GM19438 (cell line): ENCODE measurements around the gene SLC26A2.

Experiments used
- ATAC-seq: cut with Tn5 transposase; IDR thresholded peaks from one replicate; pipeline ENCODE4 v1.9.1; 2021; ENCODE audit warnings: low read depth; ENCODE audit not compliant: unreplicated experiment

SLC26A2 gene

GRCh38 chr5:149959406-149960236 is 937 bp upstream of the SLC26A2 start:
- no peak for ATAC-seq

DNA sequence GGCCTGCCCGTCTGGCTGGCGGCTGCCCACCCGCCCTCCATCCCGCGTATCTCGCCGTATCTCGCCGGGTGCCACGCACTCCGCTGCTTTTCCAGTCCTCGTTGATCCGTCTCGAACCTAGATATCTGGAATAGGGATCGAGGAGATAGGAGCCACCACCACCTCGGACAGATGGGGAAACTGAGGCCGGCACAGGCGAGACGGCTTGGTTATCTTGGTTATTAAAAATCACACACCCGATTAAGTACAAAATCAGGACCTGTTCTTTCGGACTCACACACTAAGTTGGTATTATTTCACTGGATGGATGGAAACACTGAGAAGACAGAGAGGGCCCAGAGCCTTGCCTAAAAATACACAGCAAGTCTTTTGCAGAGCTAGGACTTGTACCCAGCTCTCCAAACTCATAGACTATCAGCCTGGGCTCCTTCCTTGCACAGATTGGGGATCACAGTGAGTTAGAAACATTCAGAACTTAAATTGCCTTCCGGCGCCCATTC is 678 bp downstream of the SLC26A2 start:
- ATAC-seq: no peak

DNA sequence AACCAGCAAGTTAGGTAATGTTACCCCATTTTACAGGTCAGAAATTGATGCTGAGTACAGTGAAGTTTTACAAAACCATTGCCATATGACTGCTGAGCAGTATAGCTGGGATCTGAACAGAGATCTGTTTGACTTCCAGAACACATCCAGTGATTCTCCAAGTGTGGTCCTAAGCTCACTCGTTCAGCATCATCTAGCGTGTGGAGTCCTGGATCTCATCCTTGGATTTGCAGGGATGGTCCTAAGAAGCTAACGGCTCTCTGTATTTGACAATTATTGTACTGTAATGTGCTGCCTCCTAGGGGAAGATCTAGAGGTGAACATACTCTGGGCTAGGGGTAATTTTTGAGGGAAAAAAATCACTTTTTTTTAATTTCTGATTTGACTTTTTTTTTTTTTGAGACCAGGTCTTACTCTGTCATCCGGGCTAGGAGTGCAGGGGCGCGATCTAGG is 1.4 kb downstream of the SLC26A2 start:
- ATAC-seq: no peak

DNA sequence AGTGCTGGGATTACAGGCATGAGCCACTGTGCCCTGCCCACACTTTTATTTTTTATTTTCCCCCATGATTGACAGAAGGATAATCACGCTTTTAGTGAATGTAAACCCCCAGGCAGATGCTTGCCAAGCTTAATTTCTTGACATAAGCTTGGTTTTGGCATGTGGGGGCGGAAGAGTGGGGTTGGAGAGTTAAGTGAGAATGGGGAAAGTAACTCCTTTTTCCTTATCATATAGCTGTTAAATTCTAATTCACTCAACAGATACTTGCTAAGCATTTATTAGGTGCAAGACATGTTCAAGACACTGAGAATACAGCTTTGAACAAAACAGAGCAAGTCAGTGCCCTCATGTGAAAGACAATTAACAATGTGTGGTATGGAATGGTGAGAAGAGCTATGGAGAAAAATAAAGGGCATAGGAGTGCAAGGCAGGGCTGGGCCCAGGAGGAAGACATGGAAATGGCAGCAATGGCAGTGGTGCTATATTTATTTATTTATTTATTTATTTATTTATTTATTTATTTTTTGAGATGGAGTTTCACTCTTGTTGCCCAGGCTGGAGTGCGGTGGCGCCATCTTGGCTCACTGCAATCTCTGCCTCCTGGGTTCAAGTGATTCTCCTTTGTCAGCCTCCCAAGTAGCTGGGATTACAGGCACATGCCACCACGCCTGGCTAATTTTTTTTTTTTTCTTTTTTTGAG is 2.2 kb downstream of the SLC26A2 start:
- no peak for ATAC-seq

GRCh38 chr5:149963729-149964128 is 3.2 kb downstream of the SLC26A2 start:
- ATAC-seq: no peak

GRCh38 chr5:149966946-149967345 is 6.4 kb downstream of the SLC26A2 start:
- ATAC-seq: no peak

DNA sequence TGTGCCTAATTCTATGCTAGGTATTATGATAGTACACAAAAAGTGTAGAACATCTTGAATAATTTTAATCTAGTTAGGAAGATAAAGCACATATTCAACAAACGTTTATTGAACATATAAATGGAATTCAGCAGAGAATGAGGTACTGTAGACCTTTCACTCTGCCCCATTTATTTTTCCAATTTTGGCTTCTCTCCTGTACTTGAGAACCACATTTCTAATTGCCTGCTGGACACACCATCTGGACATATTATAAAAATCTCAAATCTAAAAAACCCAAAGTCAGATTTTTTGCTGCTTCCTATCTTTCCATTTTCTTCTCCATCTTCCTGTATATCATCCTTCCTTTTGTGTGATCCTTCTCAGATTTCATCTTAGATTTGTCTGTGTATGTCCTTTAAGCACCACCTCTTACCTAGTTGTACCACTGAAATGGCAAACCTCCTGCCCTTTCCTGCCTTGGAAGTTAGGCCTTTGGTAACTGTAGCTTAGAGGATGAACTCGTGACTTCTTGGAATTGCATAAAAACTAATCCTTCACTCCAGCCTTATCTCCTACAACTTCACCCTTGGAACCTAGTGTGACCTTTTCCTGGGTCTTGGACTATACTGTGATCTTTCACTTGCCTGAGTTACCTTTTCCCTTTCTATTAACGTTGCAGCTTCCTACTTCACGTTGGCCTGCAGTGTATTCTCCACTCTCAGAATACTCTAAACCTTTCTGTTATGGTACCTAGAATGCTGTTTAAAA is 8.8 kb downstream of the SLC26A2 start:
- no peak for ATAC-seq

DNA sequence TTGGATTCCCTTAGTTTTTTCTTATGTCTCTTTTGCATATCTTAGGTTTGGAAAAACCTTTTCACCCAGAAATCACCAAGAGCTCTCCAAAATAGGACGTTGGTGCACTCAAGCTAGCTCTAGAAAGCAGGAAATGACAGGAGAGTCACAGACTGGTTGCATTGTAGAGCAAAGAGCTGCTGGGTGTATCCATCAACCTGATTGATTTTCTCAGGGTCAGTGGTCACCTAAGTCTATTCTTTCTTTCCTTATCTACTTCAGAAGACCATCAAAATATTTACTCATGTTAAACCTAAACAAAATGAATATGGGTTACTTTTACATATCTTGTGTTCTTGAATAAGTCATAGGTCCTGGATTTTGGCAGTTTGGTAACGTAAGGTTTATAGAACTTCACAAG is 14.9 kb downstream of the SLC26A2 start:
- no peak for ATAC-seq

- no peak for ATAC-seq
Observed at GRCh38 chr5:149979896-149980295, 19.3 kb downstream of the SLC26A2 start.

DNA sequence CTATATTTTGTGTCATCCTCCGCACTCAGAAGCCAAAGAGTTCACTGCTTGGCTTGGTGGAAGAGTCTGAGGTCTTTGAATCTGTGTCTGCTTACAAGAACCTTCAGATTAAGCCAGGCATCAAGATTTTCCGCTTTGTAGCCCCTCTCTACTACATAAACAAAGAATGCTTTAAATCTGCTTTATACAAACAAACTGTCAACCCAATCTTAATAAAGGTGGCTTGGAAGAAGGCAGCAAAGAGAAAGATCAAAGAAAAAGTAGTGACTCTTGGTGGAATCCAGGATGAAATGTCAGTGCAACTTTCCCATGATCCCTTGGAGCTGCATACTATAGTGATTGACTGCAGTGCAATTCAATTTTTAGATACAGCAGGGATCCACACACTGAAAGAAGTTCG is 20.6 kb downstream of the SLC26A2 start:
- ATAC-seq: no peak

- no peak for ATAC-seq
Observed at GRCh38 chr5:149982505-149982904, 21.9 kb downstream of the SLC26A2 start.

DNA sequence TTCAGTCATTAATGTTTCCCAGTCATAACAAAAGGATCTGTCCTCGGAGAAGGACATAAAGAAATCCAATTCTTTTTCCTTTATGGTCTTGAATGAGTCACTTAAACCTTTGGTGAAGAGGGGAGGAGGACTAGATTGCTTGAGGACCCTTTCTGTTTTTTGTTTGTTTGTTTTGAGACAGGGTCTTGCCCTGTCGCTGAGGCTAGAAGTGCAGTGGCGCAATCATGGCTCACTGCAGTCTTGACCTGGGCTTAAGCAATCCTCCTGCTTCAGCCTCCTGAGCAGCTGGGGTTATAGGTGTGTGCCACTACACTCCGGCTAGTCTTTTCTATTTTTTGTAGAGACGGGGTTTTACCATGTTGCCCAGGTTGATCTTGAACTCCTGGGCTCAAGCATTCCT is 27.6 kb downstream of the SLC26A2 start:
- no peak for ATAC-seq

- no peak for ATAC-seq
Observed at GRCh38 chr5:149990518-149991376, 30.2 kb downstream of the SLC26A2 start.

DNA sequence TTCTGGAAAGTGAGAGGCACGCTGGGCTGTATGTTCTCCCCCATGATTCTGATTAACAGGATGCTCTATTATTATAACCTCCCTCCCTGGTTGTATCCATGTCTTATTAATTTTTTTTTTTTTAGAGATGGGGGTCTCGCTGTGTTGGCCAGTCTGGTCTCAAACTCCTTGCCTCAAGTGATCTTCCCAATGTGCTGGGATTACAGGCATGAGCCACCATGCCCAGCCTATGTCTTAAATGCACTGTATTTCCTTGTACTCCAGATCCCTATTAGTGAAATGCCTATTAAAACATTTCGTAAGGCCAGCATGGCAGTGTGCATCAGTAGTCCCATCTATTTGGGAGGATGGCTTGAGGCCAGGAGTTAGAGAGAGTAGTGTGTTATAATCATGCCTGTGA is 32.9 kb downstream of the SLC26A2 start:
- no peak for ATAC-seq

GRCh38 chr5:149995385-149996204 is 35.0 kb downstream of the SLC26A2 start:
- ATAC-seq: no peak

GRCh38 chr5:149996205-149996890 is 35.8 kb downstream of the SLC26A2 start:
- ATAC-seq: no peak

DNA sequence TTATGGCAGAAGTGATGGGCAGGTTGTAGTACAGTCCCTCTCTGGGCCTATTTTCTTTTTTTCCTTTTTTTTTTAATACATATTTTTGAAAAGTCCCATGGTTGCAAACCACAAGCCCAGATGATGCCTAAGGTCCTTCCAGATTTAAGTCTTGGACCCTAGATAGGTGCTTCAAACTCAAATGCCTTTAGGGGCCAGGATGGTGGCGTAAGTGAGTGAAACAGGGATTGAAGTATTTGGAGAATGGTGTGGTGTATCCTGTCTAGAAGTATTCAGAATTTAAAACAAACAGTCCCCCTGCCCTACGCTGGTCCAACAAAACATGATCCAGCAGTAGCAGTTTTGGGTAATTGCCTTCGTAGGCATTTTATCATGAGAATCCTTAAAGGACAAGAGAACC is 37.7 kb downstream of the SLC26A2 start:
- ATAC-seq: no peak

GRCh38 chr5:149999359-149999758 is 38.8 kb downstream of the SLC26A2 start:
- ATAC-seq: no peak

- ATAC-seq: no peak
Observed at GRCh38 chr5:149999866-150000255, 39.3 kb downstream of the SLC26A2 start.
